ENCODE measurements around the gene TMEM94. TPM values are rescaled to one million over a fixed set of nuclear protein-coding genes. Genes with fewer than 3 reads are reported as not detected.
A peak's percentile ranks its signal among the peaks of the same experiment; 100 is the strongest.

The TMEM94 gene
- total and polyA plus RNA-seq, 9 of the 15 experiments (the other 6 are each of a cell fraction or from before 2014, with no cell fraction given) = 0.35 to 48.1 (median 14.4) TPM

DNA sequence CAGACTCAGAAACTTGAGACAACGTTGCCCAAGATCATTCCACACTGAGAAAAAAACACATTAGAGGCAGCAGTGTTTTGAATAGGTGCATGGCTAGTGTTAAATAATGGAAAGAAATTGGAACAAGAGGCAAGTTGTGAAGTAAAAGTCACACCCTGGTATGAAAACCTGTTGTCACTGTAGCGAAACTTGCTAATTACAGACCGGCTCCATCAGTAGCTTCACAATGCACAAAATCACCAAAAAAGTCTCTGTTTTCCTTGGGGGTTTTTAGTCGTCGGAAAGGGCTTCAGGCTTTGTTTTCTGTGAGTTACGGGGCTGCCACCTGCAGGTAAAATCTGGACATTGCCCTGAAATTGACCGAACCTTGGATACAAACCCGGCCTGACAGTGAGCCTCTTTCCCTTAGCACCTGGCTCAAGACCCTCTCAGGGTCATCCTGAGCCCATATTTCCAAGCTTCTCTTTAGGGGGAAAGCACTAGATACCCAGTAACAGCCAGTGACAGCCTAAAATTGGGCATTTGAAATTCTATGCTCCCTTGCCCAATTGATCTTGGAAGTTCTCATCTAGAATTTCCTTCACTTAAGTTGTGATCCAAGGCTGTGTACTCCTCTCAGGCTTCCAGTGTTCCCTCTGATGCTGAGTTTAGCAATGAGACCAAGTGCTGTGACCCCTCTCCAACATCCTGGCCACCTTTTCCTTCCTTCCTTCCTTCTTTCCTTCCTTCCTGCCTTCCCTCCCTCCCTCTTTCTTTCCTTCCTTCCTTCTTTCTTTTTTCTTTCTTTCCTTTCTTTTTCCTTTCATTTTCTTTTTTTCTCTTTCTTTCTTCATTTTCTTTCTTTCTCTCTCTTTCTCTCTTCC, 43.7 kb upstream of the TMEM94 start (continued):
- TF ChIP-seq, protein P1, sequence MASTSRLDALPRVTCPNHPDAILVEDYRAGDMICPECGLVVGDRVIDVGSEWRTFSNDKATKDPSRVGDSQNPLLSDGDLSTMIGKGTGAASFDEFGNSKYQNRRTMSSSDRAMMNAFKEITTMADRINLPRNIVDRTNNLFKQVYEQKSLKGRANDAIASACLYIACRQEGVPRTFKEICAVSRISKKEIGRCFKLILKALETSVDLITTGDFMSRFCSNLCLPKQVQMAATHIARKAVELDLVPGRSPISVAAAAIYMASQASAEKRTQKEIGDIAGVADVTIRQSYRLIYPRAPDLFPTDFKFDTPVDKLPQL (IDR thresholded peaks at IDR 0.05; ENCODE audit: extremely low read depth, insufficient read length) = no peak
- TF ChIP-seq ZNF764 (CRISPR knock-in tag; IDR thresholded peaks at IDR 0.05; ENCODE audit: low read depth) = no peak
- peak; percentile 68; the same call in 1 of the 2 replicates for TF ChIP-seq RB1 (IDR thresholded peaks at IDR 0.05; ENCODE audit: low read depth)
- no peak for TF ChIP-seq ZNF316 (IDR thresholded peaks at IDR 0.05)
- TF ChIP-seq SOX6 (IDR thresholded peaks at IDR 0.05) = peak; percentile 22; the same call in 1 of the 2 replicates
- TF ChIP-seq, protein P2, sequence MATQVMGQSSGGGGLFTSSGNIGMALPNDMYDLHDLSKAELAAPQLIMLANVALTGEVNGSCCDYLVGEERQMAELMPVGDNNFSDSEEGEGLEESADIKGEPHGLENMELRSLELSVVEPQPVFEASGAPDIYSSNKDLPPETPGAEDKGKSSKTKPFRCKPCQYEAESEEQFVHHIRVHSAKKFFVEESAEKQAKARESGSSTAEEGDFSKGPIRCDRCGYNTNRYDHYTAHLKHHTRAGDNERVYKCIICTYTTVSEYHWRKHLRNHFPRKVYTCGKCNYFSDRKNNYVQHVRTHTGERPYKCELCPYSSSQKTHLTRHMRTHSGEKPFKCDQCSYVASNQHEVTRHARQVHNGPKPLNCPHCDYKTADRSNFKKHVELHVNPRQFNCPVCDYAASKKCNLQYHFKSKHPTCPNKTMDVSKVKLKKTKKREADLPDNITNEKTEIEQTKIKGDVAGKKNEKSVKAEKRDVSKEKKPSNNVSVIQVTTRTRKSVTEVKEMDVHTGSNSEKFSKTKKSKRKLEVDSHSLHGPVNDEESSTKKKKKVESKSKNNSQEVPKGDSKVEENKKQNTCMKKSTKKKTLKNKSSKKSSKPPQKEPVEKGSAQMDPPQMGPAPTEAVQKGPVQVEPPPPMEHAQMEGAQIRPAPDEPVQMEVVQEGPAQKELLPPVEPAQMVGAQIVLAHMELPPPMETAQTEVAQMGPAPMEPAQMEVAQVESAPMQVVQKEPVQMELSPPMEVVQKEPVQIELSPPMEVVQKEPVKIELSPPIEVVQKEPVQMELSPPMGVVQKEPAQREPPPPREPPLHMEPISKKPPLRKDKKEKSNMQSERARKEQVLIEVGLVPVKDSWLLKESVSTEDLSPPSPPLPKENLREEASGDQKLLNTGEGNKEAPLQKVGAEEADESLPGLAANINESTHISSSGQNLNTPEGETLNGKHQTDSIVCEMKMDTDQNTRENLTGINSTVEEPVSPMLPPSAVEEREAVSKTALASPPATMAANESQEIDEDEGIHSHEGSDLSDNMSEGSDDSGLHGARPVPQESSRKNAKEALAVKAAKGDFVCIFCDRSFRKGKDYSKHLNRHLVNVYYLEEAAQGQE (IDR thresholded peaks at IDR 0.05; ENCODE audit: borderline replicate concordance) = peak; percentile 94
- TF ChIP-seq, protein P2 (CRISPR knock-in tag; IDR thresholded peaks at IDR 0.05; ENCODE audit: low read depth) = no peak
- TF ChIP-seq MAZ (CRISPR knock-in tag; conservative IDR thresholded peaks at IDR 0.05 in 1 of 2, IDR thresholded peaks at IDR 0.05 in 1 of 2) = 0 out of 4 replicates have a peak, but pooled peaks of 1 of the 2 experiments have one; percentile 47
- TF ChIP-seq MYC (IDR thresholded peaks at IDR 0.05; ENCODE audit: low read depth, low read length) = 0 out of 2 replicates have a peak, but pooled peaks have one; percentile 24
- TF ChIP-seq MYC (CRISPR knock-in tag; IDR thresholded peaks at IDR 0.05; ENCODE audit: borderline replicate concordance, low read depth) = no peak
- TF ChIP-seq, protein P3, sequence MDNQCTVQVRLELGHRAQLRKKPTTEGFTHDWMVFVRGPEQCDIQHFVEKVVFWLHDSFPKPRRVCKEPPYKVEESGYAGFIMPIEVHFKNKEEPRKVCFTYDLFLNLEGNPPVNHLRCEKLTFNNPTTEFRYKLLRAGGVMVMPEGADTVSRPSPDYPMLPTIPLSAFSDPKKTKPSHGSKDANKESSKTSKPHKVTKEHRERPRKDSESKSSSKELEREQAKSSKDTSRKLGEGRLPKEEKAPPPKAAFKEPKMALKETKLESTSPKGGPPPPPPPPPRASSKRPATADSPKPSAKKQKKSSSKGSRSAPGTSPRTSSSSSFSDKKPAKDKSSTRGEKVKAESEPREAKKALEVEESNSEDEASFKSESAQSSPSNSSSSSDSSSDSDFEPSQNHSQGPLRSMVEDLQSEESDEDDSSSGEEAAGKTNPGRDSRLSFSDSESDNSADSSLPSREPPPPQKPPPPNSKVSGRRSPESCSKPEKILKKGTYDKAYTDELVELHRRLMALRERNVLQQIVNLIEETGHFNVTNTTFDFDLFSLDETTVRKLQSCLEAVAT (IDR thresholded peaks at IDR 0.05) = peak in 1 of 2 experiments; percentile 26; a peak in 1 of 4 replicates
- TF ChIP-seq, protein P4, sequence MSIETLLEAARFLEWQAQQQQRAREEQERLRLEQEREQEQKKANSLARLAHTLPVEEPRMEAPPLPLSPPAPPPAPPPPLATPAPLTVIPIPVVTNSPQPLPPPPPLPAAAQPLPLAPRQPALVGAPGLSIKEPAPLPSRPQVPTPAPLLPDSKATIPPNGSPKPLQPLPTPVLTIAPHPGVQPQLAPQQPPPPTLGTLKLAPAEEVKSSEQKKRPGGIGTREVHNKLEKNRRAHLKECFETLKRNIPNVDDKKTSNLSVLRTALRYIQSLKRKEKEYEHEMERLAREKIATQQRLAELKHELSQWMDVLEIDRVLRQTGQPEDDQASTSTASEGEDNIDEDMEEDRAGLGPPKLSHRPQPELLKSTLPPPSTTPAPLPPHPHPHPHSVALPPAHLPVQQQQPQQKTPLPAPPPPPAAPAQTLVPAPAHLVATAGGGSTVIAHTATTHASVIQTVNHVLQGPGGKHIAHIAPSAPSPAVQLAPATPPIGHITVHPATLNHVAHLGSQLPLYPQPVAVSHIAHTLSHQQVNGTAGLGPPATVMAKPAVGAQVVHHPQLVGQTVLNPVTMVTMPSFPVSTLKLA (conservative IDR thresholded peaks at IDR 0.05) = peak in 1 of 2 experiments; percentile 28; a peak in 1 of 4 replicates
- no peak for TF ChIP-seq ZNF778 (CRISPR knock-in tag; IDR thresholded peaks at IDR 0.05)
- TF ChIP-seq HDAC1 (IDR thresholded peaks at IDR 0.05) = 0 out of 4 replicates have a peak, but pooled peaks of 1 of the 2 experiments have one; percentile 19
